ENCODE measurements around the gene BAHD1.

Gene BAHD1

GRCh38 chr15:40424483-40425115 is 16.2 kb upstream of the BAHD1 start:
- no peak for DNase-seq

GRCh38 chr15:40425681-40426080 is 15.1 kb upstream of the BAHD1 start:
- DNase-seq: no peak

- DNase-seq: no peak
Measured at GRCh38 chr15:40427188-40427587, 13.6 kb upstream of the BAHD1 start.

- no peak for DNase-seq
Measured at GRCh38 chr15:40428185-40428584, 12.6 kb upstream of the BAHD1 start.

- no peak for DNase-seq
Measured at GRCh38 chr15:40429068-40429710, 11.6 kb upstream of the BAHD1 start.

GRCh38 chr15:40430271-40430805 is 10.4 kb upstream of the BAHD1 start:
- no peak for DNase-seq

GRCh38 chr15:40435023-40435709 is 5.6 kb upstream of the BAHD1 start:
- no peak for DNase-seq

- peak; percentile 28 for DNase-seq
Measured at GRCh38 chr15:40435710-40436089, 5.1 kb upstream of the BAHD1 start.

- DNase-seq: peak; percentile 62
Measured at GRCh38 chr15:40436116-40436891, 4.4 kb upstream of the BAHD1 start.

- peak; percentile 48 for DNase-seq
Measured at GRCh38 chr15:40436892-40437751, 3.6 kb upstream of the BAHD1 start.

- DNase-seq: peak; percentile 32
Measured at GRCh38 chr15:40437752-40438687, 2.7 kb upstream of the BAHD1 start.

GRCh38 chr15:40438712-40439111 is 2.0 kb upstream of the BAHD1 start:
- DNase-seq: peak; percentile 14

- DNase-seq: peak; percentile 45
Measured at GRCh38 chr15:40439461-40439959, 1.2 kb upstream of the BAHD1 start.

- DNase-seq: peak; percentile 72
Measured at GRCh38 chr15:40439960-40440742, 602 bp upstream of the BAHD1 start.

- peak; percentile 20 for DNase-seq
Measured at GRCh38 chr15:40441565-40442531, 1.1 kb downstream of the BAHD1 start.

GRCh38 chr15:40443255-40443654 is 2.5 kb downstream of the BAHD1 start:
- no peak for DNase-seq

- DNase-seq: no peak
Measured at GRCh38 chr15:40443846-40444245, 3.1 kb downstream of the BAHD1 start.

GRCh38 chr15:40444736-40445135 is 4.0 kb downstream of the BAHD1 start:
- no peak for DNase-seq
